ENCODE measurements around the gene BSCL2. TPM values are rescaled to one million over a fixed set of nuclear protein-coding genes. Genes with fewer than 3 reads are reported as not detected.

The BSCL2 gene
- total and polyA plus RNA-seq, 2 of the 13 experiments (the other 11 are each of a cell fraction or from before 2014, with no cell fraction given): 19.5 to 21.1 TPM

DNA sequence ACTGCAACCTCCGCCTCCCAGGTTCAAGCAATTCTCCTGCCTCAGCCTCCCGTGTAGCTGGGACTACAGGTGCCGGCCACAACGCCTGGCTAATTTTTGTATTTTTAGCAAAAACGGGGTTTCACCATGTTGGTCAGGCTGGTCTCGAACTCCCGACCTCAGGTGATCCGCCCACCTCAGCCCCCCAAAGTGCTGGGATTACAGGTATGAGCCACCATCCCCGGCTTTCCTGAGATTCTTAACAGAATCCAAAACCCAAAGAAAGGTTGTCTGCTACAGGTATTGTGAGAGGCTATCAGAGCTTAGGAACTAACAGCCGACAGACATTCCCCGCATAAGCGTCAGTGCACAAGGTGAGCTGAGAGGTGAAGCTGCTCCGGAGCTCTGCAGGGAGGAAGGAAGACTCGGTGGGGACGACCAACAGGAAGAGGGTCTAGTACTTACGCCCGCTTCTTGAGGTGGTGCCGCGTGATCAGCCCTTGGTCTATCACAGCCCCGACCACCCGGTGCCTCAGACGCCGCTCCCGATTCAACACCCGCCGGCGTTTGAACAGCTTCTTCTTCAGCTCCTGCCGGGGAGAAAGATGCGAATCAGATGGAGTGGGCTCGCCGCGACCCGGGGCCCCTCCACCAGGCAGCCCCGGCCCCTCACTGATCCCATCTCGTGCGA is 42.7 kb downstream of the BSCL2 start (continued):
- TF ChIP-seq ZFP90 (CRISPR knock-in tag; IDR thresholded peaks at IDR 0.05; ENCODE audit: borderline replicate concordance) (peak; percentile 20; the same call in 1 of the 2 replicates), ZNF788 (CRISPR knock-in tag; IDR thresholded peaks at IDR 0.05; ENCODE audit: borderline replicate concordance) (no peak), CBX2 (IDR thresholded peaks at IDR 0.05; ENCODE audit: low read depth, low read length) (no peak), CBX2 (CRISPR knock-in tag; IDR thresholded peaks at IDR 0.05; ENCODE audit: low read depth) (no peak), ZNF607 (CRISPR knock-in tag; IDR thresholded peaks at IDR 0.05; ENCODE audit: borderline replicate concordance) (no peak), CBFB (CRISPR knock-in tag; IDR thresholded peaks at IDR 0.05) (no peak), HNF4A (CRISPR knock-in tag; IDR thresholded peaks at IDR 0.05) (no peak), PITX1 (CRISPR knock-in tag; IDR thresholded peaks at IDR 0.05) (no peak), ELF4 (CRISPR knock-in tag; IDR thresholded peaks at IDR 0.05; ENCODE audit: borderline replicate concordance) (no peak), CREM (IDR thresholded peaks at IDR 0.05) (no peak), CREM (CRISPR knock-in tag; IDR thresholded peaks at IDR 0.05) (no peak), ZNF10 (CRISPR knock-in tag; IDR thresholded peaks at IDR 0.05; ENCODE audit: borderline replicate concordance, low read depth) (no peak), SMARCC2 (IDR thresholded peaks at IDR 0.05) (no peak), ZBTB33 (CRISPR knock-in tag; IDR thresholded peaks at IDR 0.05) (no peak), ZNF512 (CRISPR knock-in tag; IDR thresholded peaks at IDR 0.05) (no peak), ONECUT2 (CRISPR knock-in tag; IDR thresholded peaks at IDR 0.05) (no peak), ZNF124 (CRISPR knock-in tag; IDR thresholded peaks at IDR 0.05) (peak; percentile 28; the same call in 1 of the 2 replicates), BCL6 (CRISPR knock-in tag; IDR thresholded peaks at IDR 0.05) (no peak), FUBP1 (CRISPR knock-in tag; IDR thresholded peaks at IDR 0.05; ENCODE audit: borderline replicate concordance) (no peak), ZNF777 (CRISPR knock-in tag; IDR thresholded peaks at IDR 0.05) (no peak)
- TF ChIP-seq, protein P1, sequence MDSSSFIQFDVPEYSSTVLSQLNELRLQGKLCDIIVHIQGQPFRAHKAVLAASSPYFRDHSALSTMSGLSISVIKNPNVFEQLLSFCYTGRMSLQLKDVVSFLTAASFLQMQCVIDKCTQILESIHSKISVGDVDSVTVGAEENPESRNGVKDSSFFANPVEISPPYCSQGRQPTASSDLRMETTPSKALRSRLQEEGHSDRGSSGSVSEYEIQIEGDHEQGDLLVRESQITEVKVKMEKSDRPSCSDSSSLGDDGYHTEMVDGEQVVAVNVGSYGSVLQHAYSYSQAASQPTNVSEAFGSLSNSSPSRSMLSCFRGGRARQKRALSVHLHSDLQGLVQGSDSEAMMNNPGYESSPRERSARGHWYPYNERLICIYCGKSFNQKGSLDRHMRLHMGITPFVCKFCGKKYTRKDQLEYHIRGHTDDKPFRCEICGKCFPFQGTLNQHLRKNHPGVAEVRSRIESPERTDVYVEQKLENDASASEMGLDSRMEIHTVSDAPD (CRISPR knock-in tag; IDR thresholded peaks at IDR 0.05): no peak
- TF ChIP-seq, protein P2, sequence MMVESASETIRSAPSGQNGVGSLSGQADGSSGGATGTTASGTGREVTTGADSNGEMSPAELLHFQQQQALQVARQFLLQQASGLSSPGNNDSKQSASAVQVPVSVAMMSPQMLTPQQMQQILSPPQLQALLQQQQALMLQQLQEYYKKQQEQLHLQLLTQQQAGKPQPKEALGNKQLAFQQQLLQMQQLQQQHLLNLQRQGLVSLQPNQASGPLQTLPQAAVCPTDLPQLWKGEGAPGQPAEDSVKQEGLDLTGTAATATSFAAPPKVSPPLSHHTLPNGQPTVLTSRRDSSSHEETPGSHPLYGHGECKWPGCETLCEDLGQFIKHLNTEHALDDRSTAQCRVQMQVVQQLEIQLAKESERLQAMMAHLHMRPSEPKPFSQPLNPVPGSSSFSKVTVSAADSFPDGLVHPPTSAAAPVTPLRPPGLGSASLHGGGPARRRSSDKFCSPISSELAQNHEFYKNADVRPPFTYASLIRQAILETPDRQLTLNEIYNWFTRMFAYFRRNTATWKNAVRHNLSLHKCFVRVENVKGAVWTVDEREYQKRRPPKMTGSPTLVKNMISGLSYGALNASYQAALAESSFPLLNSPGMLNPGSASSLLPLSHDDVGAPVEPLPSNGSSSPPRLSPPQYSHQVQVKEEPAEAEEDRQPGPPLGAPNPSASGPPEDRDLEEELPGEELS (CRISPR knock-in tag; IDR thresholded peaks at IDR 0.05): no peak; the same call in 1 of the 2 replicates

Measured in HepG2 (cell line).